AG04449 (cell line): ENCODE data around the gene PRR12.

ENCODE experiments used
- CTCF ChIA-PET: fragments of 350-600 bp; formaldehyde crosslinking; extraction: SDS; loops from one replicate; lab custom pipeline; 2021; ENCODE audit warnings: antibody characterized with exemption; lab: Yijun Ruan, JAX
- POLR2A ChIA-PET: fragments of 400-600, 350-600 bp; formaldehyde crosslinking; extraction: SDS; loops from one replicate; lab custom pipeline; 2020; ENCODE audit warnings: antibody characterized with exemption, inconsistent platforms; lab: Yijun Ruan, JAX
- DNase-seq: peaks from one replicate; pipeline ENCODE4 v3.0.0-alpha.2; 2010; ENCODE audit warnings: low read depth, low spot score
- H3K4me3 ChIP-seq: 2 replicates; pipeline ENCODE4 v1.5.1; 2011; ENCODE audit warnings: low read depth, mild to moderate bottlenecking, control low read depth, low read length
- TF ChIP-seq, protein P1 (sequence below): IDR thresholded peaks from one replicate; pipeline ENCODE4 v1.5.1; 2011; ENCODE audit warnings: mild to moderate bottlenecking, moderate library complexity, low read length, control low read depth, inconsistent platforms; ENCODE audit not compliant: insufficient read depth; ENCODE audit errors: missing control alignments

PRR12 gene

GRCh38 chr19:49597703-49597974 is 6.7 kb downstream of the PRR12 start:
- POLR2A ChIA-PET = no interaction called here
- CTCF ChIA-PET = no interaction called here
- TF ChIP-seq, protein P1, sequence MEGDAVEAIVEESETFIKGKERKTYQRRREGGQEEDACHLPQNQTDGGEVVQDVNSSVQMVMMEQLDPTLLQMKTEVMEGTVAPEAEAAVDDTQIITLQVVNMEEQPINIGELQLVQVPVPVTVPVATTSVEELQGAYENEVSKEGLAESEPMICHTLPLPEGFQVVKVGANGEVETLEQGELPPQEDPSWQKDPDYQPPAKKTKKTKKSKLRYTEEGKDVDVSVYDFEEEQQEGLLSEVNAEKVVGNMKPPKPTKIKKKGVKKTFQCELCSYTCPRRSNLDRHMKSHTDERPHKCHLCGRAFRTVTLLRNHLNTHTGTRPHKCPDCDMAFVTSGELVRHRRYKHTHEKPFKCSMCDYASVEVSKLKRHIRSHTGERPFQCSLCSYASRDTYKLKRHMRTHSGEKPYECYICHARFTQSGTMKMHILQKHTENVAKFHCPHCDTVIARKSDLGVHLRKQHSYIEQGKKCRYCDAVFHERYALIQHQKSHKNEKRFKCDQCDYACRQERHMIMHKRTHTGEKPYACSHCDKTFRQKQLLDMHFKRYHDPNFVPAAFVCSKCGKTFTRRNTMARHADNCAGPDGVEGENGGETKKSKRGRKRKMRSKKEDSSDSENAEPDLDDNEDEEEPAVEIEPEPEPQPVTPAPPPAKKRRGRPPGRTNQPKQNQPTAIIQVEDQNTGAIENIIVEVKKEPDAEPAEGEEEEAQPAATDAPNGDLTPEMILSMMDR = no peak

GRCh38 chr19:49599378-49600295 is 8.7 kb downstream of the PRR12 start:
- no peak overlapping the region for H3K4me3 ChIP-seq
- POLR2A ChIA-PET = no interaction called here
- TF ChIP-seq, protein P1 = no peak
- no peak for DNase-seq
- CTCF ChIA-PET = interaction anchor here (1.0 to 1.3 kb wide), 2 partner anchors 30 to 81 kb away, joined by 3 to 6 read pairs; no protein-coding TSS in a partner anchor

More at GRCh38 chr19:49597703-49597974, 6.7 kb downstream of the PRR12 start:
- no peak for DNase-seq
- H3K4me3 ChIP-seq = no peak overlapping the region

GRCh38 chr19:49601482-49602038 is 10.6 kb downstream of the PRR12 start:
- DNase-seq = no peak
- POLR2A ChIA-PET = no interaction called here
- no peak overlapping the region for H3K4me3 ChIP-seq
- CTCF ChIA-PET = interaction anchor here (0.9 to 2.2 kb wide), 2 partner anchors 8 to 32 kb away, joined by 3 to 8 read pairs; no protein-coding TSS in a partner anchor
- TF ChIP-seq, protein P1 = no peak

DNA sequence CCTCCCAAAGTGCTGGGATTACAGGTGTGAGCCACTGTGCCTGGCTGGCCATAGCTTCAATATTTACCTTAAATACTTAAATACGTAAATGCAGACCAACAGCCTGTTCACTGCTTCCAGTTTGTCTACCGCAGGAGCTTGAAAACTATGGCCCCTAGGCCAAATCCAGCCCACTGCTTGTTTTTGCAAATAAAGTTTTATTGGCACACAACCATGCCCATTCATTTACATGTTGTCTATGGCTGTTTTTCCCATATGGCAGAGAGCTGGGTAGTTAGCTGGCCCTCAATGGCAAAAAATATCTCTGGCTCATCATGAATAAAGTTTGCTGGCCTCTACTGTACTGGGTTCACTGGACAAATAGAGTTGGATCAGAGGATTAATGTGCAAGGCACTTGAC is 11.8 kb downstream of the PRR12 start:
- TF ChIP-seq, protein P1 = no peak
- CTCF ChIA-PET = interaction anchor here (0.9 to 2.2 kb wide), 2 partner anchors 9 to 33 kb away, joined by 3 to 8 read pairs; no protein-coding TSS in a partner anchor
- no peak overlapping the region for H3K4me3 ChIP-seq
- POLR2A ChIA-PET = no interaction called here
- DNase-seq = no peak

- TF ChIP-seq, protein P1 = no peak
- ChIA-PET CTCF (interaction anchor here (1.9 kb wide), 1 partner anchor 13 kb away, joined by 8 read pairs; no protein-coding TSS in a partner anchor), POLR2A (no interaction called here)
- H3K4me3 ChIP-seq = no peak overlapping the region
- no peak for DNase-seq
Observed at GRCh38 chr19:49605605-49606004, 14.6 kb downstream of the PRR12 start.

- ChIA-PET POLR2A (no interaction called here), CTCF (interaction anchor here (0.6 kb wide), 1 partner anchor 22 kb away, joined by 3 read pairs; no protein-coding TSS in a partner anchor)
- no peak for DNase-seq
- no peak overlapping the region for H3K4me3 ChIP-seq
- TF ChIP-seq, protein P1 = no peak
Observed at GRCh38 chr19:49609499-49610092, 18.6 kb downstream of the PRR12 start.
